GM18861 (cell line): ENCODE measurements around the gene SHMT2.

Source experiments
- ATAC-seq: cut with Tn5 transposase; IDR thresholded peaks from one replicate; pipeline ENCODE4 v1.9.1; 2021; ENCODE audit not compliant: unreplicated experiment

The SHMT2 gene

DNA sequence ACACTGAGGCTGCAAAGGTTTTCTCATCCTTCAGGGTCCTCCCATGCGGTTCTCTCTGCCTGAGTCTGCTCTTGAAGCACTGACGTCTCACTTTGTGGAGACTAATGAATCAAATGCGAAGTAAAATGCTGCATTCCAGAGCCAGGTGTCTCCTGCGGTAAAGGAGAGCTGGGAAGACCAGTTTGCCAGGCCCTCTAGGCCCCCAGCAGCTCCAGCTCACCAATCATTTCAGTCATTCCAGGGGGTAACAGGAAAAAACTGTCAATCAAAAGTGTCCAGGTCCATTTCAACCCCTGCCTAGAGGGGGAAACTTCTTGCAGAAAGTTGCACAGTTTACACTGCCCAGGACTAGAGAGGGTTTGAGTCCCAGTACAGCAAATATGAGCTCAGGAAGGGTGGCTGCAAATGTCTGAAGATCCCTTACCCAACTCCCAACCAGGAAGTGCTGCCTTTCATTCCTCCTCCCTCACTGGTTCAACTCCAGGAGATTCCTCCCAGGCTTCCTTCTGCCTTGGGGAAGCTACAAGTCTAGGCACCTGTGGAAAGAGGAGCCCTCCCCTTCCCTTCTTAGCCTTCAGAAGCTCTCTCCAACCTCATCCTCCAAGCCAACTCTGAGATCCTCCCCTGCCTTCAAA, 15.6 kb upstream of the SHMT2 start:
- no peak for ATAC-seq

- ATAC-seq, result no peak
Measured at GRCh38 chr12:57214398-57214781, 15.1 kb upstream of the SHMT2 start.

- no peak for ATAC-seq
Measured at GRCh38 chr12:57215065-57215464, 14.4 kb upstream of the SHMT2 start.

GRCh38 chr12:57215668-57216013, 13.9 kb upstream of the SHMT2 start:
- ATAC-seq, result no peak

DNA sequence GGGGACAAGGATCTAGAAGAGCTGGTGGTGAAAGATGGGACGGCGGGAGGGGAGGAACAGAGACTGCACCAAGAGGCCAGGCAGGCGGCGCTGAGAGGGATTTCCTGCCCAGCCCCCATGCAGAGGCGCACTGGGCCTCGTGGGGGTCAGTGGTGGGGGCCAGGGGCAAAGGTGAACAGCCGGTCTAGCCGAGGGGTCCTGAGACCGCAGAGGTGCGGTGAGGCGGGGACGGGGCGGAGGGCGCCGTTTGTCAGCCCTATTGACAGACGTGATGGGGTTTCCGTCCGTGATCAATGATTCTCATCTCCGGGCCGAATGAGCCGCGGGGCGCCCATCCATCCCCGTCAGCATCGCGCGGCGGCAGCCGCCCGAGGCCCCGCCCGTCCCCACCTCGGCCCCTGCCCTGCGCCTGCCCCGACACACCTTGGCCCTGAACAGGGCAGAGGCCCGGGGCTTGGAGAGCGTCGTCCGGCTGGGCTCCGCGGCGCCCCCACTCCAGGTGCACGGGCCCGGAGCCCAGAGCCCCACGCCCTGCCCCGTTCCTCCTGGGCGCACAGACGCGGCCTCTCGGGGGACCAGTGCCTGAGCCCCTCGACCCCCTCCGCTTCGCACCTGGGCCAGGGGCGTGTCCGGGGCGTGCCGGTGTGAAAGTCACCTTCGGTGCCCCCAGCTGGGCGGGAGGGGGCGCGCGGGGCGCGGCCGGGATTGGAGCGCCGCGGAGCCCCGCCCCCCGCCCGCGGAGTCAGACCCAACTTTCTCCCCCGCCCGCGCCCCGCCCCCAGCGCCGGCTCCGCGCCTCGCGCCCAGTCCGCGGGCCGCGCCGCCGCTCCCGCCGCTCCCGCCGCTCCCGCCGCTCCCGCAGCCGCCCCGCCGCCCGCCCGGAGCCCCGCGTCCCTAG, 13.2 kb upstream of the SHMT2 start, which contains the start of gene NXPH4:
NXPH4 (plus strand) TSS at position 781 of the 898 bp plus-strand sequence. CDS start 176 bp downstream, outside the sequence.
- no peak for ATAC-seq

GRCh38 chr12:57216921-57217879, 12.3 kb upstream of the SHMT2 start:
- no peak for ATAC-seq

- ATAC-seq, result no peak
Measured at GRCh38 chr12:57218030-57218853, 11.3 kb upstream of the SHMT2 start.

GRCh38 chr12:57219205-57219992, 10.1 kb upstream of the SHMT2 start:
- ATAC-seq, result no peak

GRCh38 chr12:57219993-57220754, 9.3 kb upstream of the SHMT2 start:
- ATAC-seq, result no peak

DNA sequence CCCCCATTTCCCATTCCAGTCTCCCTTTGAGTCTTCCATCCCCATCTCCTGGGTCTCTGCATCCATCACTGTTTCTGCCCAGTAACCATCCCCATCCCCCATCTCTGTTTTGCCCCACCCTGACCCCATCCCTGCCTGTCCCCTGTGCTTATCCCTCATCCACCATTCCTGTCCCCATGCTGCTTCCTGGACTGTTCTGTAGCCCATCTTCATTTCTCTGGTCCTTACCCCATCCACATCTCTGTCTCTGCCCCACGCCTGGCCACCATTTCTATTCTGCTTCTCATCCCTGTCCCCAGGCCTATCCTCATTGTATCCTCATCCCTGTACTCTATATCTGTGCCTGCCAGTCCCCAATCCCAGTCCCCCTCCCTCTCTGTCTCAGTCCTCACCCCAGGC, 8.7 kb upstream of the SHMT2 start:
- no peak for ATAC-seq

GRCh38 chr12:57221169-57221917, 8.2 kb upstream of the SHMT2 start:
- ATAC-seq, result no peak

GRCh38 chr12:57222286-57223190, 7.0 kb upstream of the SHMT2 start:
- ATAC-seq, result no peak

GRCh38 chr12:57223191-57224165, 6.0 kb upstream of the SHMT2 start:
- no peak for ATAC-seq

DNA sequence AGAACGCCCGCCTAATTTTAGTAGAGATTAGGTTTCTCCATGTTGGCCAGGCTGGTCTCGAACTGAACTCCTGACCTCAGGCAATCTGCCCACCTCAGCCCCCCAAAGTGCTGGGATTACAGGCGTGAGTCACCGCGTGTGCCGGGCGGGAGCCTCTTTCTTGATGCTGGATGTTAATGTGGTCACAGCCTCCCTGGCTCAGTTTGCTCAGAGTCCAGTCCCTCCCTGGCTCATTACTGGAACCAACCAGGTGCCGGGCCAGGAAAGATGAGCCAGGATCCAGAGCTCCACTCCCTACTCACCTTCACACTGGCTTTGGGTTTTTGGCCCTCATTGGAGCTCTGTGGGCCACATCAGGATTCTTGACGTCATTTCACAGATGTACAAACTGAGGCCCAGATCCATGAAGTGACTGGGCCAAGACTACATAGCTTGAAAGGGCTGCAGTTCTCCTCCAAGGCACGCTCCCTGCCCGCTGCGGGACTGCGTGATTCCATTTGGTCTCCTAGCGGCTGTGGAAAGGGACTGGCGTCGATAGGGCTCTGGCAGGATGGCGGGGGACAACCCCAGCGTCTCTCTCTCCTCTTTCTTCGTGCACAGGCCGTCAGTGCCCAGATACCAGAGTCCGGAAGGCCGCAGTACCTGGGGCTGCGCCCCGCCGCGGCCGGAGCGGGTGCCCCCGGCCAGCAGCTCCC, 5.1 kb upstream of the SHMT2 start:
- no peak for ATAC-seq

- ATAC-seq, result no peak
Measured at GRCh38 chr12:57224973-57225679, 4.4 kb upstream of the SHMT2 start.
